Measurements from ENCODE around the gene XG. TPM values are rescaled to one million over a fixed set of nuclear protein-coding genes. Genes with fewer than 3 reads are reported as not detected.
"Not testable (repeated sequence)": the region's sequence is repeated elsewhere in the genome, so short reads cannot be mapped to it uniquely, and the experiment has no call there.

XG gene
- total RNA-seq, 2 donors from 2014 or later, result not detected

- not testable (repeated sequence) for H3K9me3 Mint-ChIP-seq; H3K36me3 Mint-ChIP-seq; H3K4me1 Mint-ChIP-seq (ENCODE audit: low read depth in 2 of 2)
These were observed 48.1 kb downstream of the XG start for GRCh38 chrX:2799980-2800379.

GRCh38 chrX:2801223-2801622, 49.4 kb downstream of the XG start:
- H3K36me3 Mint-ChIP-seq, result no peaks in the 10 kb centered on the region
- no peak overlapping the region for H3K27ac Mint-ChIP-seq
- no peak overlapping the region for H3K4me3 Mint-ChIP-seq
- no peak for ATAC-seq
- H3K4me1 Mint-ChIP-seq (ENCODE audit: low read depth in 2 of 2), result no peaks in the 10 kb centered on the region
- no peaks in the 10 kb centered on the region for H3K9me3 Mint-ChIP-seq
- peaks cover 0 to 6% of the 10 kb centered on the region in 2 donors for H3K27me3 Mint-ChIP-seq
- no peak for DNase-seq (ENCODE audit: low spot score)

More at GRCh38 chrX:2799980-2800379, 48.1 kb downstream of the XG start:
- not testable (repeated sequence) for DNase-seq (ENCODE audit: low spot score); ATAC-seq; H3K27ac Mint-ChIP-seq; H3K27me3 Mint-ChIP-seq; H3K4me3 Mint-ChIP-seq

- not testable (repeated sequence) for H3K4me1 Mint-ChIP-seq (ENCODE audit: low read depth in 2 of 2); ATAC-seq; H3K27me3 Mint-ChIP-seq; DNase-seq (ENCODE audit: low spot score); H3K9me3 Mint-ChIP-seq; H3K36me3 Mint-ChIP-seq; H3K4me3 Mint-ChIP-seq; H3K27ac Mint-ChIP-seq
These were observed 50.7 kb downstream of the XG start for GRCh38 chrX:2802376-2803090.

GRCh38 chrX:2803486-2803885, 51.6 kb downstream of the XG start:
- not testable (repeated sequence) for H3K4me3 Mint-ChIP-seq; DNase-seq (ENCODE audit: low spot score); ATAC-seq; H3K27me3 Mint-ChIP-seq; H3K36me3 Mint-ChIP-seq; H3K27ac Mint-ChIP-seq; H3K4me1 Mint-ChIP-seq (ENCODE audit: low read depth in 2 of 2); H3K9me3 Mint-ChIP-seq

- not testable (repeated sequence) for ATAC-seq; H3K27ac Mint-ChIP-seq; H3K4me1 Mint-ChIP-seq (ENCODE audit: low read depth in 2 of 2); H3K9me3 Mint-ChIP-seq; H3K4me3 Mint-ChIP-seq; H3K36me3 Mint-ChIP-seq; DNase-seq (ENCODE audit: low spot score)
- H3K27me3 Mint-ChIP-seq, result peaks cover 0 to 11% of the 10 kb centered on the region in 2 donors
These were observed 52.4 kb downstream of the XG start for GRCh38 chrX:2804106-2804843.

GRCh38 chrX:2804858-2805257, 53.0 kb downstream of the XG start:
- not testable (repeated sequence) for H3K27ac Mint-ChIP-seq; H3K4me3 Mint-ChIP-seq; H3K9me3 Mint-ChIP-seq; DNase-seq (ENCODE audit: low spot score); H3K4me1 Mint-ChIP-seq (ENCODE audit: low read depth in 2 of 2); ATAC-seq; H3K36me3 Mint-ChIP-seq
- H3K27me3 Mint-ChIP-seq, result peaks cover 0 to 15% of the 10 kb centered on the region in 2 donors

DNA sequence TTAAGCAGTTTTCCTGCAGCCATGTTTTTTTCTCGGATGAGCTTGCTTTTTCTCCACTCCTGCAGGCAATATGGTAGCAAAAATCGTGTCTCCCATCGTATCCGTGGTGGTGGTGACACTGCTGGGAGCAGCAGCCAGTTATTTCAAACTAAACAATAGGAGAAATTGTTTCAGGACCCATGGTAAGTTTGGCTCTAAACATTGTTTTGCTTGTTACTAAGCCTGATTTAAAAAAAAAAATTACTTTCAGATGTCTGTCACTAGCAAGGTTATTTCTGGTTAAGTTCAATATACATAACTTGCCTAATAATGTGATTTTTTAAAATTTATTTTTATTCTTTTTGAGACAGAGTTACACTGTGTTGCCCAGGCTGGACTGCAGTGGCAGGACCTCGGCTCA, 59.4 kb downstream of the XG start:
- H3K36me3 Mint-ChIP-seq, result no peaks in the 10 kb centered on the region
- peaks cover 8 to 22% of the 10 kb centered on the region in 2 donors for H3K27me3 Mint-ChIP-seq
- H3K27ac Mint-ChIP-seq, result no peak overlapping the region
- no peak for ATAC-seq
- H3K9me3 Mint-ChIP-seq, result no peaks in the 10 kb centered on the region
- H3K4me1 Mint-ChIP-seq (ENCODE audit: low read depth in 2 of 2), result no peaks in the 10 kb centered on the region
- no peak overlapping the region for H3K4me3 Mint-ChIP-seq
- DNase-seq (ENCODE audit: low spot score), result no peak

DNA sequence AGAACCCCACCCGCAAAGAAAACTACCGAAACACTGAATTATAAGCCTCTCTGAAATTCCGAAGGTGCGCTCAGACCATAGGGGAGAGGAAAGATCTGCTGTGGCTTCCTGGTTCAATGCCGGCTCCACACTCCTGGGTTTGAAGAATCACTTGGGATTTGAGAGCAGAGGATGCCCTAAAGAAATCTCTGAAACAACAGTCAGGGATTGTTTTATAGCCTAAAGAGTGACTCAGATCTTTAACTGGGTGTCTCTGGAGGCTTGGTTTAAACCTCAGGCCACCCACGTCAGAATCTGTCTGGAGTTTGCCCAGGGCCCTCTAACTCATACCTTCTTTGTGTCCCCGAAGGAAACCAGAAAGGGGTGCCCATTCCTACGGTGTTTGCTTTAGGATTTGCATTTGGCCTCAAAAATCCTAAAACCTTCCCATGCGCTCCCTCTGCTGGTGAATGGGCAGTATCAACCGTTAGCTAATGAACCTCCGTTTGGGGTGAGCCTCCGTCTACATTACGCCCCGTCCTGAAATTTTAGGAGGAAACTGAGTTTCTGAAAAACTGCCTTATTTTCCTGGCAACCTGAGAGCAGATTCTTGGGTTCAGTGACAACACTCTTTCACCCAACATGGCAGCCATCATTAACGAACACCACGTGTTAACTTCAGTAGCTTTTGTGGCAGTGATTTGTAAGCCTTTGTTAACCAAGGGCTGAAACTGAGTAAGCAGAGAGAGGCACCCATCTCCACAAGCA, 60.5 kb downstream of the XG start:
- not testable (repeated sequence) for H3K9me3 Mint-ChIP-seq; DNase-seq (ENCODE audit: low spot score); ATAC-seq; H3K4me1 Mint-ChIP-seq (ENCODE audit: low read depth in 2 of 2); H3K36me3 Mint-ChIP-seq
- peaks cover 8 to 26% of the 10 kb centered on the region in 2 donors for H3K27me3 Mint-ChIP-seq
- peak overlapping the region in 1 of 2 donors; percentile 37 for H3K27ac Mint-ChIP-seq
- H3K4me3 Mint-ChIP-seq, result peak overlapping the region; percentile 30

DNA sequence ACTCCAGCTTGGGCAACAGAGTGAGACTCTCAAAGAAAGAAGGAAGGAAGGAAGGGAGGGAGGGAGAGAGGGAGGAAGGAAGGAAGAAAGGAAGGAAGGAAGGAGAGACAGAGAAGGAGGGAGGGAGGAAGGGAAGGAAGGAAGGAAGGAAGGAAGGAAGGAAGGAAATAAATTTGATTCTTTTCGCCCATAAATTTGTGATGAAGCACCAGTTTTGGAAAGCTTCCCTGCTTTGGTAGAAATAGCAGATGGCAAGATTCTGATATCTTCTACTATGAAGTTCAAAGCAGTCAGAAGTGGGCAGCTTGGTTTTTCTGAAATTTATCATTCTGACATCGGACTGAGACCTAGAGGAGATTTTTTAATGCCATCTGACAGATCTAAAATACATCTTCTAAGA, 65.2 kb downstream of the XG start:
- Mint-ChIP-seq H3K27me3 (peaks cover 8 to 18% of the 10 kb centered on the region in 2 donors), H3K27ac (no peak overlapping the region), H3K4me3 (no peak overlapping the region), H3K36me3 (no peaks in the 10 kb centered on the region), H3K9me3 (no peaks in the 10 kb centered on the region), H3K4me1 (ENCODE audit: low read depth in 2 of 2) (peaks cover 0 to 5% of the 10 kb centered on the region in 2 donors)
- no peak for ATAC-seq
- DNase-seq (ENCODE audit: low spot score), result no peak

DNA sequence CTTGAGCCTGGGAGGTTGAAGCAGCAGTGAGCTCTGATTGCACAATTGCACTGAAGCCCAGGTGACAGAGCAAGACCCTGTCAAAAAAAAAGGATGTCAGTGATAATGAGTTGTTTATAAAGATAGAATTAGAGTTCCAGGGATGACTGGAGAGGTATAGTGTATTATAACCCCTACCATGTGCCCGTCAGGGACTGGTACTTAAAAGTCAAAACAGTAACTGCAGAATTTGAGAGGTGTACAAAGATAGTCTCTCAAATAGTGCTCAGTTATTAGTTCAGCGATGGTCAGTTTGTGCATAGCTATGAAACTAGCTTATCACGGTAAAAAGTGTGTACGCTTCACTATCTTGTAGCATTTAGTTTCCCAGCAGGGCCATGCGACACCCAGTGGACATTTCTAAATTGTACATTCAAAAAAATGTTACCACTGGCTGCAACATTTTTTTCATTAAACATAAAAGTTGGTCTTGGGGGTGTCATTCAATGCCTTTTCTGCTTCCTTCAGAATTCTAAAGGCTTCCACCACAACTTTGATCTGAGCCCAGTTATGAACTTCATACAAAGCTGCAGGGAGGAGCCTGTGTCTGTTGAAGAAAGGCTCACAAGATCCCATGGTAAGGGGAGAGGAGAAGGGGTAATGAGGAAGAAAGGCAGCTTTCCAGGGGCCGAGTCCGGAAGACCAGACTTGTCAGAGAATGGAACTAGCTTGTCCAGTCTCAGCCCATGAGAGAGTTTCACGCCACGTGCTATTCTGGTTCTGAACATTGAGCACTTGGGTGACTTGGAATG, 67.7 kb downstream of the XG start:
- Mint-ChIP-seq H3K4me1 (ENCODE audit: low read depth in 2 of 2) (peaks cover 0 to 5% of the 10 kb centered on the region in 2 donors), H3K36me3 (no peaks in the 10 kb centered on the region), H3K27me3 (peaks cover 4 to 17% of the 10 kb centered on the region in 2 donors), H3K4me3 (no peak overlapping the region), H3K27ac (no peak overlapping the region), H3K9me3 (no peaks in the 10 kb centered on the region)
- DNase-seq (ENCODE audit: low spot score), result no peak
- no peak for ATAC-seq

- Mint-ChIP-seq H3K4me3 (no peak overlapping the region), H3K4me1 (ENCODE audit: low read depth in 2 of 2) (peaks cover 0 to 5% of the 10 kb centered on the region in 2 donors), H3K9me3 (no peaks in the 10 kb centered on the region), H3K27ac (no peak overlapping the region), H3K36me3 (no peaks in the 10 kb centered on the region), H3K27me3 (peaks cover 0 to 11% of the 10 kb centered on the region in 2 donors)
- ATAC-seq, result no peak
- no peak for DNase-seq (ENCODE audit: low spot score)
These were observed 68.4 kb downstream of the XG start for GRCh38 chrX:2820136-2820771.

GRCh38 chrX:2823795-2824386, 72.1 kb downstream of the XG start:
- no peak overlapping the region for H3K27ac Mint-ChIP-seq
- DNase-seq (ENCODE audit: low spot score), result no peak
- H3K36me3 Mint-ChIP-seq, result no peaks in the 10 kb centered on the region
- H3K27me3 Mint-ChIP-seq, result peaks cover 0 to 7% of the 10 kb centered on the region in 2 donors
- peaks cover 0 to 5% of the 10 kb centered on the region in 2 donors for H3K4me1 Mint-ChIP-seq (ENCODE audit: low read depth in 2 of 2)
- H3K4me3 Mint-ChIP-seq, result no peak overlapping the region
- no peak for ATAC-seq
- H3K9me3 Mint-ChIP-seq, result no peaks in the 10 kb centered on the region

GRCh38 chrX:2824886-2825285, 73.0 kb downstream of the XG start:
- no peak for ATAC-seq
- H3K36me3 Mint-ChIP-seq, result no peaks in the 10 kb centered on the region
- H3K27me3 Mint-ChIP-seq, result peaks cover 0 to 7% of the 10 kb centered on the region in 2 donors

More at GRCh38 chrX:2824886-2825285, 73.0 kb downstream of the XG start:
- Mint-ChIP-seq H3K27ac (no peak overlapping the region), H3K4me1 (ENCODE audit: low read depth in 2 of 2) (peaks cover 0 to 5% of the 10 kb centered on the region in 2 donors), H3K4me3 (no peak overlapping the region), H3K9me3 (no peaks in the 10 kb centered on the region)
- DNase-seq (ENCODE audit: low spot score), result no peak

Measured in natural killer cell treated with Interleukin-12 subunit alpha and Interleukin-12 subunit beta and Interleukin-15 and Interleukin-18, amount 100 ng/mL, for 72 hours (primary cell).